DND-41 (cell line): ENCODE results near the gene KRTAP10-12.

Source experiments
- CTCF ChIP-seq: IDR thresholded peaks from 2 replicates; pipeline ENCODE4 v1.5.1; 2012; ENCODE audit warnings: borderline replicate concordance, low read length, moderate library complexity, mild to moderate bottlenecking; ENCODE audit not compliant: poor library complexity, severe bottlenecking; ENCODE audit errors: extremely low read depth
- EZH2 ChIP-seq: IDR thresholded peaks from 3 replicates; pipeline ENCODE4 v1.6.1; 2012; ENCODE audit warnings: borderline replicate concordance, low read depth, mild to moderate bottlenecking, moderate library complexity, low read length, inconsistent platforms; ENCODE audit not compliant: severe bottlenecking

GRCh38 chr21:44701541-44701940 lies 4.6 kb downstream of the KRTAP10-12 start:
- TF ChIP-seq CTCF (no peak), EZH2 (no peak)
